CD14-positive monocyte (primary cell): ENCODE data around the gene ITPK1. TPM values are rescaled to one million over a fixed set of nuclear protein-coding genes. Genes with fewer than 3 reads are reported as not detected.
A peak's percentile ranks its signal among the peaks of the same experiment; 100 is the strongest.
"Not testable (repeated sequence)": the region's sequence is repeated elsewhere in the genome, so short reads cannot be mapped to it uniquely, and the experiment has no call there.

Experiments
- DNase-seq, 3 donors: peaks; one replicate each; pipeline ENCODE4 v3.0.0-alpha.2; 2011 to 2022
- H2AFZ ChIP-seq: 2 replicates; pipeline ENCODE4 v1.6.0; 2012; ENCODE audit warnings: mild to moderate bottlenecking, low read depth, low read length, inconsistent platforms; ENCODE audit not compliant: insufficient read depth, poor library complexity, severe bottlenecking
- H3K27ac ChIP-seq, 2 donors: 1 replicate in 1 of 2; 2 replicates in 1 of 2; pipeline ENCODE4 v1.5.1; 2012 to 2013; ENCODE audit warnings: low read length in 2 of 2, control low read depth in 1 of 2, inconsistent platforms in 1 of 2, low read depth in 1 of 2, mild to moderate bottlenecking in 1 of 2
- H3K27me3 ChIP-seq, 2 donors: one replicate each; pipeline versions ENCODE4 v1.6.0 to v1.6.1; 2011 to 2013; ENCODE audit warnings: low read length in 2 of 2; ENCODE audit not compliant: control insufficient read depth in 2 of 2, insufficient read depth in 2 of 2
- H3K36me3 ChIP-seq, 2 donors: replicated peaks in 1 of 2; 1 replicate in 1 of 2; 2 replicates in 1 of 2; pipeline versions ENCODE4 v1.5.1 to v1.6.1; 2012 to 2013; ENCODE audit warnings: low read length in 2 of 2, control low read depth in 1 of 2, inconsistent platforms in 1 of 2, mild to moderate bottlenecking in 1 of 2; ENCODE audit not compliant: insufficient read depth in 2 of 2, control insufficient read depth in 1 of 2
- H3K4me1 ChIP-seq, 2 donors: 1 replicate in 1 of 2; 2 replicates in 1 of 2; pipeline versions ENCODE4 v1.5.1 to v1.6.1; 2012 to 2013; ENCODE audit warnings: low read length in 2 of 2, control low read depth in 1 of 2, inconsistent platforms in 1 of 2, mild to moderate bottlenecking in 1 of 2, moderate library complexity in 1 of 2; ENCODE audit not compliant: insufficient read depth in 2 of 2, control insufficient read depth in 1 of 2
- H3K4me2 ChIP-seq: replicated peaks from 2 replicates; pipeline ENCODE3; 2012; ENCODE audit warnings: low read length, moderate library complexity, mild to moderate bottlenecking; ENCODE audit not compliant: poor library complexity, severe bottlenecking; ENCODE audit errors: extremely low read depth
- H3K4me3 ChIP-seq, 3 experiments: fragments of 200-600 bp in 1 of 3; sonication (generic) in 1 of 3; replicated peaks in 1 of 3; 1 replicate in 2 of 3; 2 replicates in 1 of 3; pipeline ENCODE4 v1.5.1; 2011 to 2013; ENCODE audit warnings: low read length in 3 of 3, mild to moderate bottlenecking in 3 of 3, control low read depth in 2 of 3, low read depth in 2 of 3, inconsistent platforms in 1 of 3, moderate library complexity in 1 of 3
- H3K79me2 ChIP-seq: 2 replicates; pipeline ENCODE4 v1.6.0; 2012; ENCODE audit warnings: mild to moderate bottlenecking, control low read depth, inconsistent platforms, low read length, moderate library complexity; ENCODE audit not compliant: insufficient read depth
- H3K9ac ChIP-seq: 2 replicates; pipeline ENCODE4 v1.6.0; 2017; ENCODE audit warnings: low read length, mild to moderate bottlenecking; ENCODE audit not compliant: insufficient read depth, poor library complexity, severe bottlenecking
- H3K9me3 ChIP-seq, 2 donors: replicated peaks in 1 of 2; 1 replicate in 1 of 2; 2 replicates in 1 of 2; pipeline versions ENCODE4 v1.5.1 to v1.6.1; 2012 to 2013; ENCODE audit warnings: low read length in 2 of 2, control low read depth in 1 of 2; ENCODE audit not compliant: control insufficient read depth in 1 of 2, insufficient read depth in 1 of 2
- H4K20me1 ChIP-seq: 2 replicates; pipeline ENCODE4 v1.6.0; 2012; ENCODE audit warnings: mild to moderate bottlenecking, low read length, control low read depth, moderate library complexity; ENCODE audit not compliant: insufficient read depth
- H3K27ac Mint-ChIP-seq, 7 donors: one replicate each; pipeline ENCODE4 v1.8.0; 2020; ENCODE audit warnings: mild to moderate bottlenecking in 7 of 7, mixed read lengths in 7 of 7, moderate library complexity in 6 of 7, inconsistent platforms in 2 of 7
- H3K27me3 Mint-ChIP-seq, 3 donors: one replicate each; pipeline ENCODE4 v1.8.0; 2021 to 2022; ENCODE audit warnings: low read depth in 3 of 3, mild to moderate bottlenecking in 3 of 3, mixed read lengths in 3 of 3, moderate library complexity in 3 of 3, inconsistent platforms in 1 of 3
- H3K36me3 Mint-ChIP-seq, 2 donors: one replicate each; pipeline ENCODE4 v1.8.0; 2020; ENCODE audit warnings: mixed read lengths in 2 of 2, inconsistent platforms in 1 of 2, mild to moderate bottlenecking in 1 of 2
- H3K4me1 Mint-ChIP-seq: one replicate; pipeline ENCODE4 v1.8.0; 2020; ENCODE audit warnings: mild to moderate bottlenecking, mixed read lengths
- H3K4me3 Mint-ChIP-seq, 2 donors: one replicate each; pipeline ENCODE4 v1.8.0; 2020; ENCODE audit warnings: mild to moderate bottlenecking in 2 of 2, mixed read lengths in 2 of 2, moderate library complexity in 1 of 2
- H3K9me3 Mint-ChIP-seq, 7 donors: one replicate each; pipeline ENCODE4 v1.8.0; 2020 to 2022; ENCODE audit warnings: mixed read lengths in 7 of 7, mild to moderate bottlenecking in 6 of 7, moderate library complexity in 6 of 7, inconsistent platforms in 2 of 7
- WGBS: methylation state at CpG from one replicate; pipeline ENCODE4 v1.1.5; 2013; ENCODE audit warnings: missing lambda C conversion rate; ENCODE audit not compliant: insufficient coverage; 5-methylcytosine and 5-hydroxymethylcytosine counted together
- intact Hi-C, 2 donors: fragments of 100-400 bp; cut with micrococcal nuclease; formaldehyde crosslinking; loops; one replicate each; pipeline versions ENCODE4 v1.15.0 to v1.15.1; 2023
- polyA plus RNA-seq, 3 donors: library from polyadenylated mRNA; depleted of rRNA in 1 of 3; unstranded in 2 of 3; stranded (reverse) in 1 of 3; fragments of 300-500 nt in 2 of 3; fragments of >200 nt in 1 of 3; fragmentation: Illumina TruSeq in 2 of 3; gene quantifications; 1 replicate in 2 of 3; 2 replicates in 1 of 3; pipeline ENCODE4 v1.2.3, GENCODE V29; 2012 to 2021
- TF ChIP-seq, protein P1 (sequence below): fragments of 200-600 bp; IDR thresholded peaks from one replicate; pipeline ENCODE4 v1.8.0; 2022; ENCODE audit warnings: antibody characterized with exemption, mild to moderate bottlenecking

ITPK1 gene
- polyA plus RNA-seq, 3 donors: 57.1 to 144 (median 63.0) TPM

DNA sequence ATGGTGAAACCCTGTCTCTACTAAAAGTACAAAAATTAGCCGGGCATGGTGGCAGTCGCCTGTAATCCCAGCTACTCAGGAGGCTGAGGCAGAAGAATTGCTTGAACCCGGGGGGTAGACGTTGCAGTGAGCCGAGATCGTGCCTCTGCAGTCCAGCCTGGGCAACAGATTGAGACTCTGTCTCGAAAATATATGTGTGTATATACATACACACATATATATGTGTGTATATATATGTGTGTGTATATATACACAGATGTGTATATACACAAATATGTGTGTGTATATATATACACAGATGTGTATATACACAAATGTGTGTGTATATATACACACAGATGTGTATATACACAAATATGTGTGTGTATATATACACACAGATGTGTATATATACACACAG, 42.6 kb upstream of the ITPK1 start:
- intact Hi-C loops, H3K36me3 Mint-ChIP-seq, H3K27ac ChIP-seq, H3K4me3 Mint-ChIP-seq, H3K9me3 ChIP-seq, H3K4me1 Mint-ChIP-seq, H3K27ac Mint-ChIP-seq, H3K9me3 Mint-ChIP-seq, H3K4me3 ChIP-seq, DNase-seq, H3K4me1 ChIP-seq, H3K27me3 Mint-ChIP-seq, H3K36me3 ChIP-seq, H3K9ac ChIP-seq, H3K79me2 ChIP-seq, H3K4me2 ChIP-seq, H2AFZ ChIP-seq, H3K27me3 ChIP-seq, H4K20me1 ChIP-seq: not testable (repeated sequence)
- no CpG with 5 or more reads among the region's 7 CpGs for WGBS

DNA sequence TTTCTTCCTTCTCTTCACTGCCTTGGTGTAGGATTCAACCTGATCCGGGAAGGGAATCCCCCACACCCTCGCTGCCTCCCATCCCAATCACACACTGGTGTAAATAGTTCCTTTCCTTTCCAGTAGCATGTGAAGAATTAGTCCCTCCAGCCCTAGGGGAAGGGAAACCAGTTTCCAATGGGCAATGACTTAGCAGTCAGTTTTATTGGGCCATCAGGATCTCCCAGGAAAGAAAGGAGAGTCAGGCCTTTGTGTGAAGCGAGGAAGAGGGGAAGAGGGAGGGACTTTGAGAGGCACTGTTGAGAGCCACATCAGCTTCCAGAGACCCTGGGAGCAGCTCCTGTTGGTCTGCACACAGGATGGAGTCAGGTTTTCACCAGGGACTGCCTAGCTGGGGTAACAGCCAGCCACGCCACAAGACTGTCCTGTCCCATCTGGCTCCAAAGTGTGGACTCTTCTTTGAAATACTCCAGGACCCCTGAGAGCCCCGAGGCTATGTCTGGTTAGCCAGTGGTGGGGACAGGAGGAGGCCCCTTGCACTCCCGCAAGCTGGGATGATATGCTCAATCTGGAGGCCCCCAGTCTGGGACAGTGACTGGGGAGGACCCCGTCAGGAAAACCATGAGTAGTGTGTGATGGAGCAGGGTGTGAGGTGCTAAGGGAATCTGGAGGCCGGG, 41.1 kb upstream of the ITPK1 start:
- Histone ChIP-seq H3K27ac (no peak overlapping the region), H3K79me2 (no peaks in the 10 kb centered on the region), H3K4me3 (no peak overlapping the region), H3K9me3 (no peaks in the 10 kb centered on the region), H2AFZ (no peak overlapping the region), H3K4me2 (no peak overlapping the region), H3K36me3 (no peaks in the 10 kb centered on the region), H3K27me3 (no peaks in the 10 kb centered on the region), H3K4me1 (peaks cover 14 to 19% of the 10 kb centered on the region in 2 donors), H3K9ac (no peak overlapping the region), H4K20me1 (no peaks in the 10 kb centered on the region)
- peaks cover 0 to 3% (median 0%) of the 10 kb centered on the region in 3 donors for H3K27me3 Mint-ChIP-seq
- no peak for DNase-seq
- peaks cover 14% of the 10 kb centered on the region for H3K4me1 Mint-ChIP-seq
- no peaks in the 10 kb centered on the region for H3K36me3 Mint-ChIP-seq
- no peaks in the 10 kb centered on the region for H3K9me3 Mint-ChIP-seq
- TF ChIP-seq, protein P1, sequence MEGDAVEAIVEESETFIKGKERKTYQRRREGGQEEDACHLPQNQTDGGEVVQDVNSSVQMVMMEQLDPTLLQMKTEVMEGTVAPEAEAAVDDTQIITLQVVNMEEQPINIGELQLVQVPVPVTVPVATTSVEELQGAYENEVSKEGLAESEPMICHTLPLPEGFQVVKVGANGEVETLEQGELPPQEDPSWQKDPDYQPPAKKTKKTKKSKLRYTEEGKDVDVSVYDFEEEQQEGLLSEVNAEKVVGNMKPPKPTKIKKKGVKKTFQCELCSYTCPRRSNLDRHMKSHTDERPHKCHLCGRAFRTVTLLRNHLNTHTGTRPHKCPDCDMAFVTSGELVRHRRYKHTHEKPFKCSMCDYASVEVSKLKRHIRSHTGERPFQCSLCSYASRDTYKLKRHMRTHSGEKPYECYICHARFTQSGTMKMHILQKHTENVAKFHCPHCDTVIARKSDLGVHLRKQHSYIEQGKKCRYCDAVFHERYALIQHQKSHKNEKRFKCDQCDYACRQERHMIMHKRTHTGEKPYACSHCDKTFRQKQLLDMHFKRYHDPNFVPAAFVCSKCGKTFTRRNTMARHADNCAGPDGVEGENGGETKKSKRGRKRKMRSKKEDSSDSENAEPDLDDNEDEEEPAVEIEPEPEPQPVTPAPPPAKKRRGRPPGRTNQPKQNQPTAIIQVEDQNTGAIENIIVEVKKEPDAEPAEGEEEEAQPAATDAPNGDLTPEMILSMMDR: no peak
- intact Hi-C loops: no loop called here
- H3K4me3 Mint-ChIP-seq: no peak overlapping the region
- H3K27ac Mint-ChIP-seq: peak overlapping the region in 3 of 7 donors; percentile 48 to 78 (median 73)
- WGBS: 72% methylated on average over 4 of the region's 8 CpGs
